HL-60 (cell line): ENCODE data around the gene ZBTB21.

Experiments
- GABPA ChIP-seq: IDR thresholded peaks from 2 replicates; pipeline ENCODE4 v1.6.1; 2012; ENCODE audit warnings: low read depth
- TF ChIP-seq, protein P1 (sequence below): IDR thresholded peaks from one replicate; pipeline ENCODE4 v1.5.1; 2011; ENCODE audit warnings: low read length, control low read depth, inconsistent platforms; ENCODE audit not compliant: insufficient read depth

DNA sequence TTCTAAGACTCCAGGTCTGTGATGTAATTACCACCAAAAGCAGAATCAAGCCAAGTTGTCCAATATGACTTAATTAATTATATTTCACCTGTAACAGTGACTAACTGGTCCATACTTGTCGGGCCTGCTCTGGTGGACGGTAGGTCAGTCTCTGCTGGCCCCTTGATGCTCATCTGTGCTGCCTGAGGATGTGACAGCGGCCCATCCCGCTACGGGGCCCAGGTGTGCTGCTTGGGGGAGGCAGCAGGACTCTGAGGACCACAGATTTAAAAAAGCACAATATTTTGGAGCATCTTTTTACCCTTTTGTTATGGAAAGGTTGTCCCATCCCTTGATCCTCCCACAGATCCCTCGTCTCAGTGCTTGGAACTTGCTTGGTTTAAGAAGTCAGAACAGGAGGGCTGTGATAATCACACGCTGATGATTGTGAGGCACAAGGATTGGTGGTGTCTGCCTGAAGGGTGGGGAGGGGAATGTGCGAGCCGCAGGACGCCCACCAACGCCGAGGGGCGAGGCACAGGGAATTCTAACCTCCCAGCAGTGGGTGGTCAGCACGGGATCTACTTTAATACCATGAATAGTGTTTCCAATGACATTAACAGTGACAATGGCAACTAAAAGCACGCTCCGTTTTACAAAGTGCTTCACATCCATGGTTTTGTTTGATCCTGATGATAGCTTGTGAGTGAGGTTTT lies 33.2 kb upstream of the ZBTB21 start:
- TF ChIP-seq, protein P1, sequence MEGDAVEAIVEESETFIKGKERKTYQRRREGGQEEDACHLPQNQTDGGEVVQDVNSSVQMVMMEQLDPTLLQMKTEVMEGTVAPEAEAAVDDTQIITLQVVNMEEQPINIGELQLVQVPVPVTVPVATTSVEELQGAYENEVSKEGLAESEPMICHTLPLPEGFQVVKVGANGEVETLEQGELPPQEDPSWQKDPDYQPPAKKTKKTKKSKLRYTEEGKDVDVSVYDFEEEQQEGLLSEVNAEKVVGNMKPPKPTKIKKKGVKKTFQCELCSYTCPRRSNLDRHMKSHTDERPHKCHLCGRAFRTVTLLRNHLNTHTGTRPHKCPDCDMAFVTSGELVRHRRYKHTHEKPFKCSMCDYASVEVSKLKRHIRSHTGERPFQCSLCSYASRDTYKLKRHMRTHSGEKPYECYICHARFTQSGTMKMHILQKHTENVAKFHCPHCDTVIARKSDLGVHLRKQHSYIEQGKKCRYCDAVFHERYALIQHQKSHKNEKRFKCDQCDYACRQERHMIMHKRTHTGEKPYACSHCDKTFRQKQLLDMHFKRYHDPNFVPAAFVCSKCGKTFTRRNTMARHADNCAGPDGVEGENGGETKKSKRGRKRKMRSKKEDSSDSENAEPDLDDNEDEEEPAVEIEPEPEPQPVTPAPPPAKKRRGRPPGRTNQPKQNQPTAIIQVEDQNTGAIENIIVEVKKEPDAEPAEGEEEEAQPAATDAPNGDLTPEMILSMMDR: no peak
- TF ChIP-seq GABPA: no peak
